NCI-H2107 treated with DMSO at 0.1 percent for 48 hours (cell line): ENCODE data around the gene SRGAP1.
"Not testable (repeated sequence)": the region's sequence is repeated elsewhere in the genome, so short reads cannot be mapped to it uniquely, and the experiment has no call there.

ENCODE experiments used
- DNase-seq: peaks from one replicate; lab custom pipeline; 2025; ENCODE audit not compliant: unreplicated experiment; lab: John Stamatoyannopoulos, UW

SRGAP1 gene

DNA sequence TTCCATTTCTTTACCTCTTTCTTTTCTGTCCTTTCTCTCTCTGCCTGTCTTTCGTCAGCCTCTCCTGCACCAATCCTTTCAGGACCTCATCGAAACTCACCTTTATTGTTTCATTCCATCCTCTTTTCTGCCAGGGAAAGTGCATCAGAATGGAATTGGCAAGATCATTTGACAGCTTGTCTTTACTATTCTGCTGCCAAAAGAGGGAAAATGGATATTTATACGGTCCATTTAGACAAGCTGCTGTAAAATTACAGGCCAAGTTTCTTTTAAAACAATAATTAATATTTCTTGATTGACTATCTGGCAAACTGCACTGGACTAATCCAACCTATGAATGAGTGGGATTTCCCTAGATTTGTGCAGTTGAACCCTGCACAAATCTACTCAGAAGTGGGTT lies 7.6 kb upstream of the SRGAP1 start:
- no peak for DNase-seq

DNA sequence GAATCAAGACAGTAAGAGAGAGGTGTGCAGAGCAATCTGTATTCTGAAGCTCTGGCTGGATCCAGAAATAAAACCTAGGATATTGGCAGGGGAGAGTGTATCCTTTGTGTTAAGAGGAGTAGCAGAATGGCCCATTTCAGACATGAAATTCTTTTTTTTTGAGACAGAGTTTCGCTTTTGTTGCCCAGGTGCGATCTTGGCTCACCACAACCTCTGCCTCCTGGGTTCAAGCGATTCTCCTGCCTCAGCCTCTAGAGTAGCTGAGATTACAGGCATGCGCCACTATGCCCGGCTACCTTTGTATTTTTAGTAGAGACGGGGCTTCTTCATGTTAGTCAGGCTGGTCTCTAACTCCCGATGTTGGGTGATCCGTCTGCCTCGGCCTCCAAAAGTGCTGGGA lies 6.1 kb upstream of the SRGAP1 start:
- no peak for DNase-seq

DNA sequence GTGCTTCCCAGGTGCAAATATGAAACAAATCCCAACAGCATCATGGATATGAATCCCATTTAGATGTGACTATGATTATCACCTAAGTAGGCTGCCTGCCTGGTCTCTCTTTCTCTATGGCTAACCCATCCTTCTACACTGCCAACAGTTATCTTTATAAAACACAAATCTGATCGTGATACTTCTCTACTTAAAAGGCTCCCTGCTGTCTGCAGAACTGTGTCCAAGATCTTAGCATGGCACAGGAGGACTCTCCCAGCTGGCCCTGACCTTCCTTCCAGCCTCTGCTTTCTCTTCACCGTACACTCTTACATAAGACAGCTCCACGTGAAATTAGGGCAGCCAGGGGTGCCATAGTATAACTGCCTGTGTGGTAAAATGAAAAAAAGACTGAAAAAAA lies 3.5 kb upstream of the SRGAP1 start:
- no peak for DNase-seq

DNA sequence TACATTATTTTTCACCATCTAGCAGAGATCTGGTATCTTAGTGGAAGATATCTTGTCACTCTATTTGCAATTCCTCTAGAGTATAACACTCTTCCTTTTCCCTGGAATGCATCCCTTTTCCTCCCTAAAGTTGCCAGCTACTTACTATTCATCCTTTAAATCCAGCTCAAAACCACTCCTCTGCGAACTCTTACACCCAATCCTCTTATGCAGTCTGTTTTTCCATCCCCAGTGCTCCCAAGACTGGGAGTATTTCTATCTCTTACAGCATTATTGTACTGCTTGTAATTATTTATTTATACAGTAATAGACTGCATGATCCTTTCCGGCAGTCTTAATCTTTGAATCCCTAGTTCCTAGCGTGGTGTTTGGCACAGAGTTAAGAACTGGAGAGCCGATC lies 2.9 kb upstream of the SRGAP1 start:
- DNase-seq = no peak

DNA sequence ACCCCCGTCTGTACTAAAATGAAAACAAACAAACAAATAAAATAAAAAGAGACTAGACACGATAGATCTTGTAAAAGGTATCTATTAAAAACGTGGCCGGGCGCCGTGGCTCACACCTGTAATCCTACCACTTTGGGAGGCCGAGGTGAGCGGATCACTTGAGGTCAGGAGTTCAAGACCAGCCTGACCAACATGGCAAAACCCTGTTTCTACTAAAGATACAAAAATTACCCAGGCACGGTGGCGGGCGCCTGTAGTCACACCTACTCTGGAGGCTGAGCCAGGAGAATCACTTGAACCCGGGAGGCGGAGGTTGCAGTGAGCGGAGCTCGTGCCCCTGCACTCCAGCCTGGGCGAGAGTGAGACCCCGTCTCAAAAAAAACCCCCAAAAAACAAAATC lies 1.8 kb upstream of the SRGAP1 start:
- not testable (repeated sequence) for DNase-seq

DNA sequence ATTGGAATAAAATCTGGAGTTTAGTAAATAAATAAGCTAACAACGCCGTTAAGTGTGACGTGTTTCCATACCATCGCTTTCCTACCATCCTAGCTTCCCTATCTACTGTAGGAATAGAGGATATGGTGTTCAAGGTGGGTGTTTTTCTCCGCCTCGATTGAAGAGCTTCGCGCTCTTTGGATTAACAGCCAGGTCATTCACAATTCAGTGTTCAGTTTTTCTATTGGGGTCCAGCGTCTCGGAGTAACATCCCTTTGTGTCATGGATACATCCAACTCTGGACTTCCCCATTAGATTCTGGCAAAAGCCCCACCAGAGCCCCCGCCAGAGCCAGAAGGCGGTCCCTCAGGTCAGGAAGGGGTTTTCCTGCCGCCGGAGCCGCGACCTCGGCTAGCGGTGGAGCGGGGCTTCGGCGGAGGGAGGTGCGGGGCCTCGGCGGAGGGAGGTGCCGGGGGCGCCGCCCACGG lies 1.2 kb upstream of the SRGAP1 start:
- DNase-seq = no peak

DNA sequence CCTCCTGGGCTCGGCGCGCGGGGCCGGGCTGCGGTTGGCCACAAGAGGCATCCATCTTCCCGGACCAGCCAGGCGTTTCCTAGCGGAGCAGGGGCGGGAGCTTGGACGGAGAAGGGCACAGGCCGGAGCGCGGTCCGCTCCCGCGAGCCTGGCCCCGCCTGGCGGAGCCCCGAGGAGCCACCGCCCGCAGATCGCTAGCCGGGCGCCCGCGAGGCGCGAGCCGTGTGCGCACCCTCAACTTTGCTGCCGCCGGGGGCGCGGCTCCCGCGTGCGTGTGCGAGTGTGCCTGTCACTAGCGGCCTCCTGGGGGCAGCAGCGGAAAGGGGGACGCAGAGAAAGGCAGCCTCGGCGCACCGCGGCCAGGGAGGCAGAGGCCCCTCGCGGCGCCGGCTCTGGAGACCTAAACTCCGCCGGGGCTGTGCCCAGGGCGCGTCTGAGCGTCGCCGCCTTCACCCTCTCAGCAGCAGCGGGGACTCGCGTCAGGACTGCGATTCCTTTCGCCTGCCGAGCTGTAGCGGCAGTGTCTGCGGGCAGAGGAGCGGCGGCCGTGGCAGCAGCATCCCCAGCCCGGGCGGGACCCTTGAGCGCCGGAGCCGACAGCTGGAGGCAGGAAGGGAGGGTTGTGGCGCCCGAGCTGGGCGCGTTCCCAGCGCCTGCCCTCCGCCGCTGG lies 644 bp upstream of the SRGAP1 start:
- DNase-seq = peak; percentile 73

DNA sequence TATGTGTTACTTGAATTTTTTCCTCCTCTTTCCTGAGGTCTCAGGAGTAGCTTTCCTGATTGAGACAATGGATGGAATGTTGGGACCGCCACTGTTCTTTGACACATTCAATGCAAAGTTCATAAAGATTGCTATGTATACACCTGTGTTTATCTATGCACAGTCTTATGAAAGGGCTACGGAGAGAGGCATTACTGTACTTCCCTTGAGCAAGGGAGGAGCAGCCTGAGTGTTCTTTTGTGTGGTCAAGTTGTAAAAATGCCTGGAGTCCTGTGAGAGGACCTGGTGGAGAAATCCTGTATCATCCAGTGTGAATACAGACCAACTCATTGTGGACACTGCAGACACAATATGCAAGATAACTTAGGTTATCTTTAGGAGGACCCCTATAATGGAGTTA lies 1.2 kb downstream of the SRGAP1 start:
- peak; percentile 20 for DNase-seq

DNA sequence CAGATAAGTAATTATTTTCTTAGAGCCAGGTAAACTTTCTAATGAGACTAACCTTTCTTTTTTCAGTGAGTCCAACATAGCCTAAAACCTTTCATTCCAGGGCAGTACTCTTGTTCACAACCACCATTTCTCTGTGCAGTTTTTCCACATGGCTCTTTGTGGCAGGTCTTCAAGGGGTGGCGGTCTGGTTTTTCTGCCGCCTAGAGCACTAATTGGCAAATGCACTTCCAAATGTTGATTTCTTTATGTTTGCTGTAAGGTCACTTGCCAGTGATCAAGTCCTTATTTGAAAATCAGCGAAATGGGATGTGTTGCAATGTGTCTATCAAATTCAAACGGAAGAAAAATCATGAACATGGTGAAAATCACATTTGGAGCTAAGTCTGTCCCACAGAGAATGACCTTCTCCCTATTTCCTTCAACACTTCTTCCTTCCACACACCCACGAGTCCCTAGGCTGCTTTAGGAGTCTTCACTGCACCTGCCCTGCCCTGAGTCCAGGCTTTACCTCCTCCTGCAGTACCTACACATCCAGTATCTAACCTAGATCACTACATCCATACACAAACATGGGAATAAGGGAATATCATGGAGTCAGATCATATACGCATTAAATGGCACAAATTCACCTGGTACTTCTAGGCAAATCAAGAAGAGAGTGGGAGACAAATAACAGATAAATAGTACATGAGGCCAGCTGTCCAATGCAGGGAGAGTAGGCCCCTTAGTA lies 1.9 kb downstream of the SRGAP1 start:
- no peak for DNase-seq

DNA sequence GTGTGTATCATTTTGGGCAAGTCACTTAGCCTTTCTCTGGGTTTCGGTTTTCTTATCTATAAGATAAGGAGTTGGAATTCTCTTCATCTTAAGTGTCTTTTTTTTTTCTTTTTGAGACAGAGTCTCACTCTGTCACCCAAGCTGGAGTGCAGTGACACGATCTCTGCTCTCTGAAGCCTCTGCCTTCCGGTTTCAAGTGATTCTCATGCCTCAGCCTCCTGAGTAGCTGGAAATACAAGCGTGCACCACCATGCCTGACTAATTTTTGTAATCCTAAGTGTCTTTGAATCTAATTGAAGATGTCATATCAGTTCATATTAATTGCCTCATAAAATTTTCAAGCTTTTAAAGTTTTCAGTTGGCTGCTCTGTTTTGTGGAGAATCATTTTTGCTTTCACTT lies 4.0 kb downstream of the SRGAP1 start:
- no peak for DNase-seq

DNA sequence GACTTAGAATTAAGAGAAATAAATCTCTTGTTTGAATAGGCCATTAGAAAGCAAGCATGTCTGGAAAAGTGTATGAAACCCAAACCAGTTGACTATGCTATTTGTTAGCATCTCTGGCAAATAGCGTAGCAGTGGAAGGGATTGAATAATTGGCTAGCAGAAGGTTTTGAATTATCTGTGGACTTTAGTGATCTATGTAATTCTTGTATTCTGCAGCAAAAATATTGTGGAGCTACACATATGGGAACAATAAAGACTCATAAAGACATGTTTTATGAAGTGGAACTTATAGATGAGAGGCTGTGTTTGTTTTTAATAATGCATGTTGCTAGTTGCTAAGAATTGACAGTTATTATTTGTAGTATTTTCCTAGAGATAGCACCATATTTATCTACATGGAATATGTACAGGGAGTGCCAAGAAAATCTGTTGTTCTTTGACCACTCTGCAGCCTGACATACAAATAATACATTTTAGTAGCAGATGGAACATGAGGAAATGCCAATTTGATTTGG lies 4.7 kb downstream of the SRGAP1 start:
- DNase-seq = no peak

DNA sequence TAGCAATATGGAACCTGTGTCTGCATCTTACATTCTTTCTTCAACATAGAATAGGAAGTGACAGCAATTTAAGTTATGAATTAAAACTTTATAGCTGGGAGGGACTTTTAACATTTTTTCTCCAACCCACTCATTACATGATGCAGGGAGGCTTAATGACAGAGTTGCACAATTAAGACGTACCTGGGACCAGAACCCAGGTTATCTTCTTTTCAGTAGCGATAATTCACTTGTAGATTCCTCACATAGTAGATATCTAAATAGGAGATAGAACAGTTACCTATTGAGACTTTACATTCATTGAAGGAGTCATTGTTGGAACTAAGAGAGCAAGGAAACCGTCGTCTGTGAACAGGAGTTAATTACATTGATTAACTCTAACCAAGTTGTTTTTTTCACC lies 5.1 kb downstream of the SRGAP1 start:
- no peak for DNase-seq

DNA sequence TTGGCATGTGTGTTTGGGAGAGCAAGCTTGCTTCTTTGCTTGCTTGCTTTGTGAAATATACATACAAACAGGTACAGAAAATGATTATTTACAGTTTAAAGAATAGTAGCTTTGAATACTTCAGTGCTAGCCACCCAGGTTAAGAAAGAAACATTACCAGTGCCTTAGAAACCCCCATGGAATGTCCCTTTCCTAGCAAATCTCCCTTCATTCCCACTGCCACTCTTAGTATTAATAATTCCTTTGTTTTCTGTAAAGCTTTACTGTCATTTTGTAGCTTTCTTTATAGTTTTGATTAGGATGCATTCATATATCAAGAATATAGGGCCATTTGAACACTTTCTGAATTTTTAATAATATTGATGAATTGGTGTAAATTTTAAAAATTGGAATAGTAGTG lies 9.5 kb downstream of the SRGAP1 start:
- no peak for DNase-seq

DNA sequence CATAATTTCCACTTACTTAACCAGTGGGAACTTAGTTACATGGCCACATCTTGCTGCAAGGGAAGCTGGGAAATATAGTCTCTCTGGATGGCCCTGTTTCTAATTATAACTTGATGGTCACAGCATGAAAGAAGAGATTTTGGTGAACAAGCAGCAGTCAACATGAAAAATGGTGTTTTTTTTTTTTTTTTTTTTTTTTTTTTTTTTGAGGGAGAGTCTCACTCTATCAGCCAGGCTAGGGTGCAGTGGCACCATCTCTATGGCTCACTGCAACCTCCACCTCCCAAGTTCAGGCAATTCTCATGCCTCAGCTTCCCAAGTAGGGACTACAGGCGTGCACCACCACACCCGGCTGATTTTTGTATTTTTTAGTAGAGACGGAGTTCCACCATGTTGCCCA lies 10.8 kb downstream of the SRGAP1 start:
- DNase-seq = no peak

DNA sequence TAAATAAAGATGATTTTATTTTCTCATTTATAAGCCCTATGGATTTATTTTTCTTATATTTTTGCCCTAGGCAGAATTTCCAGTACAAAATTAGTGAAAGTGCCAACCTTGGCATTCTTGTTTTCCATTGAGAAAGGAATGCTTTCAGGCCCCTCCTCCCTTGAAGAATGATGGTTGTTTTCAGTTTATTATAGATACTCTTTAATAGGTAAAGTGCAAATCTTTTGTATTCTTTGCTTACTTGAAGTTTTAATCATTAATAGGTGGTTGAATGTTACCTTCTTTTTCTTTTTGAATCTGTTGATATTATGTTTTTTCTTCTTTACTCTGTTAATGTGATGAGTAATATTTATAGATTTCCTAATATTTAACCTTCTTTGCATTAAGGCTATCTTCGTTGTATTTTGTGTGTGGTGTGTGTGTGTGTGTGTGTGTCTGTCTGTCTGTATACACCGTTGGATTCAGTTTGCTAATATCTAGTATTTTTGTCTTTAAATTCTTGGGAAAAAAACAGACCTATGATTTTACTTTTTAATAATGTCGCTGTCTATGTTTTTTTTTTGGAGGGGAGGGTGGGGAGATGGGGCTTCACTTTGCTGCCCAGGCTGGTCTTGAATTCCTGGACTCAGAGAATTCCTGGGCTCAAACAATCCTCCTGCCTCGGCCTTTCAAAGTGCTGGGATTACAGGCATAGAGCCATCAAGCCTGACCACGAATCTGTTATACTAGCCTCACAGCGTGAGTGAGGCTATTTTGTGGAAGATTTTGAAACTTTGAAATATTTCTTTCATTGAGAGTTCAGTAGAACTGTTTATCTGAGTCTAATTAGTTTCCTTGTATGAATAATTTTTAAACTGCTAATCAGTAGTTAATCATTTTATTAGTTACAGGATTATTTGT lies 13.5 kb downstream of the SRGAP1 start:
- DNase-seq = no peak

DNA sequence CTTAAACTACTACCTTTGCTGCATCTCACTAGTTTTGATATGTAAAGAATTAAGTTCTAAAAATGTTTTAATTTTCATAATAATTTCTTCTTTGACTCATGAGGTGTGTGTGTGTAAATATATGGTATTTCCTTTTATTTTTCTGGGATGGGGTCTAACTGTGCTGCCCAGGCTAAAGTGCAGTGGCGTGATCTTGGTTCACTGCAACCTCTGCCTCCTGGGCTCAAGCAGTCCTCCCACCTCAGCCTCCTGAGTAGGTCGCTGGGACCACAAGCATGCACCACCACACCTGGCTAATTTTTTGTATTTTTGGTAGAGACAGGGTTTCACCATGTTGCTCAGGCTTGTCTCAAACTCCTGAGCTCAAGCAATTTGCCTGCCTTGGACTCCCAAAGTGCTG lies 15.4 kb downstream of the SRGAP1 start:
- not testable (repeated sequence) for DNase-seq

DNA sequence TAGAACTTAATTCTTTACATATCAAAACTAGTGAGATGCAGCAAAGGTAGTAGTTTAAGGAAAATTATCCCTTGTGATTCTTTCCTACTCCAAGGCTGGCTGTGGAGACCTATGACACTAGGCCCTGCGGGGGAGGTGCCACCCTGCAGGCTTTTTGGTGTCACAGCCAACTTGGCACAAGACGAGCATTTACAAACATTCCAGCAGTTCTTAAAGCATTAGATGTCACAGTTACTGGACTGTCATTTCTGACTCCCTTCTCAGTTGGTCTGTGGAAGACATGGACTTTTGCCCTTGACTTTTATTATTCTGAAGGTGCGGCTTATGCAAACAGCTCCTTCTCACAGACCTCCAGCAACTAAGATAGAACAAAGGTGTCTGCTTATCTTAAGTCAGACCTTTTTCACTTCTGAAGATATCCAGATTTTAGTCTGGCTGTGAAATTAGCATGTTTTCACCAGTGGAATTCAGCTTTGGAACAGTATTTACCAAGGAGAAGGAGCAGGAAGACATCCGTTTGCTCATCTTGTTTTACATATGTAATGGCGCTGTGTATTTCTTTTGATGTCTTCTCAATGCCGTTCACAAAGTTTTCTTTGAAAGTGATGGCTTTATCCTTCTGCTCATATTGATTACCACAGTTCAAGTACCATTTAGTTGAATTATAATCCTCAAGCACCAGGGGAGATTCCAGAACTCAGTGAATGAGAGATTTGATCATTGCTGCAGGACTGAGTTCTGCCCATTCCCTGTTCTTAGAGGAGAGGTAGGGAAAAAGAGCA lies 17.9 kb downstream of the SRGAP1 start:
- DNase-seq = no peak

DNA sequence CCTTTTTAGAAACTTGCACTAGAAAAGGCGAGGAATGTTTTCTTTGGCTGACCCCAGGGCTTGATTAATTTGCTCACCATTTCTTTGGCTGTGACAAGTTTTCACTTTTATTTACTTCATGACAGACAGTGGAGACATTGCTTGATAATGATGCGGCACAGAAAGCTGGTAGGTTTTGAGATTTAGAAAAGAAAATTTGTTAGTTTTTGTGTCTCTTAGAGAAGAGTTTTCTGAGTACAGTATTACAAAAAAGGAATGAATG lies 18.4 kb downstream of the SRGAP1 start:
- DNase-seq = no peak

DNA sequence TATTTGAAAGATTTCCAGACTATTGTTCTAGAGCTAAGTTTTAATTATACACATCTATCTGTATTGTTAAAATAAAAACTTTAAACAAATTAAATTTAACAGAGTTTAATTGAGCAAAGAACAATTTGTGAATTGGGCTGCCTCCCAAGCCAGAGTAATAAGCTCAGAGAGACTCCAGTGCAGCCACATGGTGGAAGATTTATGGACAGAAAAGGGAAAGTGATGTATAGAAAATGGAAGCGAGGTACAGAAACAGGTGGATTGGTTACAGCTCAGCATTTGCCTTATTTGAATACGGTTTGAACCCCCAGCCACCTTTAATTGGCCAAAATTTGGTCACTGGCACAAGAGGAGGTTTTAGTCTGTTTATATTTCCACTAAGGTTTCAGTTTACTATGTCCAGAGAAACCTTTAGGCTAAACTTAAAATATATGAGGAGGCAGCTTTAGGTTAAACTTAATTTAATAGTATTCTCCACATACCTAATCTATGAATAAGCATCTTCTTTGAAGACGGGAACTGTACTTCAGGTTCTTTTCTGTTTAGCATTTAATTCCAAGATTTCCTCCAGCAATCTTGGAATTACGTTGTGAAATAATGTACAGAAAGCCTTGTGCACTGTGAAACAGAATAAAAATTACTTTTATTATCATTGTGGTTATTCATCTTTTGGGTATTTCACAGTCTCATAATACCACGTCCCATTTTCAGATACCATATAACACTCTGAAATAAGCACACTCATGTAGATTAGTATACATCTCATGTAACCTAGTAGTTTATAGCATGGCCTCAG lies 19.4 kb downstream of the SRGAP1 start:
- no peak for DNase-seq

DNA sequence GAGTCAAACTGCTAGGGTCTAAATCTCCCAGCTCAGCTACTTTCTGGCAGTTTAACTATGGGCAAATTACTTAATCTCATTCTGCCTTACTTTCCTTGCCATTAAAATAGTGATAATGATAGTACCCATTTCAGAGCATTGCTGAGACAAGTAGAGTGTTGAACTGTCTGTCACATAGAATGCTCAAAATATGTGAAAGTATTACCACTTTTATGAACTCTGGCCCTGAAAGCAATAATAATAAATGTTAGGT lies 19.9 kb downstream of the SRGAP1 start:
- no peak for DNase-seq

DNA sequence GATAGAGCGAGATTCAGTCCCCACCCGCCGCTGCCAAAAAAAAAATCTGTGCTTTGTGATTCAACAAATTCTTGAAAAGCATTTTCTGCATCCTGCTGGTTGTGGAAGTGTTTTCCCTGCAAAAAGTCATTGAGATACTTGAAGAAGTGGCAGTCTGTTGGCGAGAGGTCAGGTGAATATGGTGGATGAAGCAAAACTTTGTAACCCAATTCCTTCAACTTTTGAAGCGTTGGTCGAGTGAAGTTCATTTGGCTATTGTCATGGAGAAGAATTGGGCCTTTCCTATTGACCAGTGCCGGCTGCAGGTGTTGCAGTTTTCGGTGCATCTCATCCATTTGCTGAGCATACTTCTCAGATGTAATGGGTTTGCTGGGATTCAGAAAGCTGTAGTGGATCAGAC lies 20.9 kb downstream of the SRGAP1 start:
- DNase-seq = no peak
